ENCODE measurements around the gene CUL2. TPM values are rescaled to one million over a fixed set of nuclear protein-coding genes. Genes with fewer than 3 reads are reported as not detected.

The CUL2 gene
- total and polyA plus RNA-seq, 2 of the 4 experiments (the other 2 are of a cell fraction), result 18.9 to 36.6 TPM

GRCh38 chr10:35083242-35083641, 6.9 kb downstream of the CUL2 start:
- ATAC-seq (ENCODE audit: low read depth) (no peak), DNase-seq (no peak)
- in situ Hi-C loops (cut with MboI; ENCODE audit: low sequenced_read_pairs) (no loop called here), intact Hi-C loops (cut with micrococcal nuclease) (no loop called here), dilution Hi-C loops (cut with HindIII; ENCODE audit: low sequenced_read_pairs, unreplicated experiment) (no loop called here)
- no peak overlapping the region for H4K5ac ChIP-seq (ENCODE audit: low read depth, low read length)
- H3K27ac ChIP-seq (ENCODE audit: insufficient read depth, low read length), result no peak overlapping the region
- no peaks in the 10 kb centered on the region for H3K27me3 ChIP-seq (ENCODE audit: control insufficient read depth, insufficient read depth, low read length)
- peaks cover 4% of the 10 kb centered on the region; the same call in 1 of the 2 replicates for H3K4me1 ChIP-seq (ENCODE audit: control insufficient read depth, insufficient read depth, low read length)
- H3K4me2 ChIP-seq (ENCODE audit: low read depth, low read length), result no peak overlapping the region
- TF ChIP-seq USF2 (IDR thresholded peaks at IDR 0.05; ENCODE audit: low read depth, low read length) (no peak), BHLHE40 (IDR thresholded peaks at IDR 0.05; ENCODE audit: low read depth, low read length) (no peak), FOS (IDR thresholded peaks at IDR 0.05; ENCODE audit: low read depth, low read length) (no peak), CHD1 (IDR thresholded peaks at IDR 0.05; ENCODE audit: low read depth, low read length) (no peak), POLR2A (IDR thresholded peaks at IDR 0.05; ENCODE audit: low read depth, low read length) (no peak), SMC3 (IDR thresholded peaks at IDR 0.05; ENCODE audit: low read depth, low read length) (no peak), RCOR1 (IDR thresholded peaks at IDR 0.05; ENCODE audit: insufficient replicate concordance, low read length) (no peak), MAFK (IDR thresholded peaks at IDR 0.05; ENCODE audit: low read depth, low read length) (no peak), MXI1 (IDR thresholded peaks at IDR 0.05; ENCODE audit: borderline replicate concordance, low read depth, low read length) (no peak), MAZ (IDR thresholded peaks at IDR 0.05; ENCODE audit: borderline replicate concordance, low read depth, low read length) (no peak), CEBPB (IDR thresholded peaks at IDR 0.05; ENCODE audit: low read depth, low read length) (no peak)
- no peak overlapping the region for H3K18ac ChIP-seq (ENCODE audit: low read depth, low read length)
- H4K20me1 ChIP-seq (ENCODE audit: insufficient read depth, low read length), result peaks cover 36% of the 10 kb centered on the region
- no peak overlapping the region for H2BK15ac ChIP-seq (ENCODE audit: low read depth, low read length)
- H2BK120ac ChIP-seq (ENCODE audit: low read depth, low read length), result no peak overlapping the region
- no peaks in the 10 kb centered on the region for H3K36me3 ChIP-seq (ENCODE audit: control insufficient read depth, insufficient read depth, low read length)
- ChIA-PET POLR2A (ENCODE audit: unreplicated experiment) (no interaction called here), CTCF (no interaction called here)
- H2AK9ac ChIP-seq (replicated peaks; ENCODE audit: low read depth, low read length, poor library complexity), result no peak overlapping the region
- H2AK5ac ChIP-seq (ENCODE audit: low read depth, low read length), result no peak overlapping the region
- H3K56ac ChIP-seq (ENCODE audit: extremely low read depth, insufficient read depth, low read length), result no peak overlapping the region
- no peak overlapping the region for H2BK20ac ChIP-seq (ENCODE audit: low read depth, low read length)
- H4K8ac ChIP-seq (ENCODE audit: low read depth in 2 of 2, low read length in 2 of 2), result no peak overlapping the region
- H3K9ac ChIP-seq (ENCODE audit: low read depth, low read length), result no peak overlapping the region
- peaks cover 19 to 56% of the 10 kb centered on the region in 2 experiments for H3K79me1 ChIP-seq (ENCODE audit: low read depth in 1 of 2, low read length in 2 of 2)
- WGBS, 2 experiments (ENCODE audit: extremely low coverage in 2 of 2, insufficient read length in 1 of 2), result no CpG with 5 or more reads among the region's 1 CpG
- no peaks in the 10 kb centered on the region for H3K9me3 ChIP-seq (ENCODE audit: control insufficient read depth, insufficient read depth, low read length)
- no peak overlapping the region for H3K4me3 ChIP-seq (ENCODE audit: insufficient read depth, low read depth, low read length)
- no TSS peak for BruUV-seq (replicated peaks)
- H4K91ac ChIP-seq (ENCODE audit: insufficient read depth, low read depth, low read length), result no peak overlapping the region
- no peak overlapping the region for H3K23ac ChIP-seq (ENCODE audit: low read depth, low read length)
- no peak overlapping the region for H2BK5ac ChIP-seq (ENCODE audit: low read depth, low read length, poor library complexity, severe bottlenecking)
- peaks cover 6% of the 10 kb centered on the region for H3K9me1 ChIP-seq (ENCODE audit: insufficient read depth, low read length)
- H3K4ac ChIP-seq (ENCODE audit: low read depth, low read length), result no peak overlapping the region
- no peak overlapping the region for H3K14ac ChIP-seq (replicated peaks; ENCODE audit: low read depth, low read length)
- H2AFZ ChIP-seq (replicated peaks; ENCODE audit: low read length, poor library complexity), result no peak overlapping the region

Data from IMR-90 (cell line).